HG02623 (cell line): Measurements from ENCODE around the gene SLC6A12.
A peak's percentile ranks its signal among the peaks of the same experiment; 100 is the strongest.
"Not testable (repeated sequence)": the region's sequence is repeated elsewhere in the genome, so short reads cannot be mapped to it uniquely, and the experiment has no call there.

Source experiments
- ATAC-seq: cut with Tn5 transposase; IDR thresholded peaks from one replicate; pipeline ENCODE4 v1.9.1; 2021; ENCODE audit warnings: moderate library complexity; ENCODE audit not compliant: unreplicated experiment

Gene SLC6A12

GRCh38 chr12:235967-236366, 22.0 kb upstream of the SLC6A12 start:
- ATAC-seq, result not testable (repeated sequence)

DNA sequence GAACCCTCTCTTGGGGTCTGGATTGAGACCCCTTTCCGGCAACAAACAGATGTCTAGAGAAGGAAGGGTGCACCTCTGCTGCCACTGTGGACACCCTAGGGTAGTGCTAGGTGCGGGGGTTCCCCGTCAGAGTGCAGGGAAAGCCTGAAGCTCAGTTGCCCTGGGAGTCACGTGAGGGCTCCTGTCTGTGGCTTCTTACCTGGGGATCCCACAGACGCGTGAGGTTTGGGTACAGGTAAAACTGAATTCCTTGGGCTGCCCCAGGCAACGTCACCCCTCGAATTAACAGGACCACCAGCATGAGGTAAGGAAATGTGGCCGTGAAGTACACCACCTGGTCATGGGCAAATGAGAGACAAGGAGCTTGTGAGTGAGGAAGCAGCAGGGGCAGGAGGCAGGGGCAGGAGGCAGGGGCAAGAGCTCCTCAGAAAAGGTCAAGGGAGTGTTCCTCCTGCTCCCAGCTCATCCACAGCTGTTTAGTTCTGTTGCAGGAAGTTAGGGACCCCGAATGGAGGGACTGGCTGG, 21.0 kb upstream of the SLC6A12 start:
- no peak for ATAC-seq

- ATAC-seq, result no peak
Measured at GRCh38 chr12:234019-234418, 20.1 kb upstream of the SLC6A12 start.

DNA sequence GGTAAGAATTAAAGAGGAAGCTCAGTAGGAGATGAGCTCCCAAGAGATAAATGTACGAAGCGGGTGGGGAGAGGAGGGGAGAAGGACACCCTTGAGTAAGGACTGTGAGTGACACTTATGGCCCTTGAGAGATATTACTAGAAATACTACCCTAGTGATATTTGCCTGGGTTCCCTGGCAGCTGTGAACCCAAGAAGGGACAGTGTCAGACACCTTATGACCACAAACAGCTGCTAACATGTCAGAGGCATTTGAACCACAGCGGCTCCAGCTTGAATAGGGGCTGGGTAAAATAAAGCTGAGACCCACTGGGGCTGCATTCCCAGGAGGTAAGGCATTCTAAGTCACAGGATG, 19.6 kb upstream of the SLC6A12 start:
- ATAC-seq, result no peak

DNA sequence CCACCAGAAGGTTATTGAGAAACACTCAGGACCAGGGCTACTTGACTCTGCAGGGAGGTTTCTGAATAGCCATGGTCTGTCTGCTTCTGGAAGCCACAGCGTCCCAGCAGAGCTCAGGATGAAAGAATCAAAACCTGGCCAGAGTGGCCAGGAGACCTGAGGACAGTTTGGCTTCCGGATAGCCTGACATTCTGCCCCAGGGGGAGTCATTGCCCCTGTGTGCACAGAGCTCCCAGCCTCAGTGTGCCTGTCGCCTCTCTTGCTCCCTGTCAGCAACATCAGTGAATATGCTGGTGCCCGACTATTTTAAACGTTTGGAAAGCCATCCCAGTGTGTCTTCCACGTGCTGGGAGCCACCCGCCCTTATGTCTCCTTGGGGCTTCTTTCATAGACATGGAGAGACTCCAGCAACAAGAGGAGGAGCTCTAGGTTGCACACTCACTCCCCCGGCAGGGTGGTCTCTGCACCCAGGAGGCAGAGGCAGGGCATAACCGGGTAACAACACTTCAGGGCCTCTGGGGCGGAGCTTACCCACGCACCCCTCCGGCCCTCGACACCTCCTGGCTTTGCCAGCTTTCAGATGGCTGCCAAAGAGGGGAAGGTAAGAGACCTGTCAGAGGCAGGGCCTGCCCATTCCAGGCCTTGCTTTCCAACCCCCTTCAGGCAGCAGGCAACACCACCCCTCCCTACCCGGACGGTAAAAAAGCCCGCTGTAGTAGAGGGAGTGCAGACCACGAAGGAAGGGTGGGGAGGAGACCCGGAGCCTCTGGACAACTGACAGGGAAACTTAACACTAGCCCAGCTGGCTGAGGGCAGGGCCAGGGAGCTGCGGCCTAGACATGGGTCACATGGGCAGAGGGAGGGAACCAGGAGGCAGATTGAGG, 19.0 kb upstream of the SLC6A12 start:
- ATAC-seq, result no peak

DNA sequence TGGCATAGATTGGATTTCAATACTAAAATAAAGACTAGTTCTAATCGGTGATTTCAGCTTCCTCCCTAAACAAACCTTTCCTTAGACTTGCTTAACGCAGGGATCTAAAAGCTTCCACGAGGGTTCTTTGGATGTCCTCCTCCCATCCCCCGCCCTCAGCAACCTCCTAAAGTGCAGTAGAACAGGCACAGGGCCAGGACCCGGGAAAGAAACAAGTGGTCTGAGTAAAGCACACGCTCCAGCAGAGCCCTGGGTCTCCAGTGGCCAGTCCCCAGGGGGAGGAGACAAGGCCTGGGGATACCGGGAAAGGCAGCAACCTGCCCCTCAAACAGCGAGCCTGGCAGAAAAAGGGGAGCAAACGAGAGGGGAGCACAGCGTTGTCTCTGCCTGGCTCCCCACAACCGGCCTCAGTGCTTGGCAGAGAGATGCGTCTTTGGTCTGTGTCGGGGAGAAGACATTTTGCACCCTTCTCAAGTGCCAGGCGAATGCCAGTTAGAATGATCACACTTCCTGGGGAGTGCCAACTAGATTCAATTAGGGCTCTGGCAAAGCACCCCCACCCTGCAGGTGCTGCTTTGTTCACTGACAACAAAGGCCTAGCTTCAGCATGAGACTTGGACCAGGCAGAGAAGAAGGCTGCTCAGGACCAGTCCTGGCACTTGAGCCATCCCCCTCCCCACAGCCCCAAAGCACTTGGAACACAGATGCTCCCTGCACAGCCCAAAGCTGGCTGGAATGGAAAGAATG, 17.1 kb upstream of the SLC6A12 start:
- ATAC-seq, result no peak

DNA sequence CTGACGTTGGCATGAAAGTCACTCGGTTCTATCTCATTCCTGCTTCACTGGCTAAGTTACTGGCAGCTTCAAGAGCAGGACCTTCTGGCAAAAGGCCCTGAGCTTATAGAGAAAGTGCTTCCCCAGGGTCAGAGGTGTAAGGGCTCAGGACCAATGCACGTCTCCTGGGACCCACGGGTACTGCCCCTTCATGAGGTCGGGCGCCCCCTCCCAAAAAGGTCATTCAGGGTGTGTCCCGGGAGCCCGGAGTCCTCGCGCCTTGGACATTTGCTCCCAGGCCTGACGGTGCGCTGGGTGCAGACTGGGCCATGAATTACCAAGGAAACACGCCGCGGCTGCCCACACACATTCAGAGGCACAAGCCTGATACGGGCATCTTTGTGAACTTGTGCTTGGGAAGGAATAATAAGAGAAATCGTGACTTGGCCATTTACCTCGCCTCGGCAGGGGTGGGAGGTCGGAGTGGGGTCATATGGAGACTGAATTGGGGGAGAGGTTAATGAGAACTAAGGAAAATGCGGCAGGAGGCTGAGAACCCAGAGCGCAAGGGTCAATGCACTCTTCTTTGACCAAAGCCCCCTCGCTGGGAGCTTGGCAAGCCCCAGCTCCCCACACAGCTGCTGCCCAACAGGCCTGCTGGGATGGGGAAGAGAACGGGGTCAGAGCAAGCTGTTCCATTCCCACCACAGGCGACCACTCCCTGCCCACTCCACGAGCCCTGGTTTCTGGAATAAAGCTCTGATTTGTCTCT, 15.7 kb upstream of the SLC6A12 start:
- no peak for ATAC-seq

DNA sequence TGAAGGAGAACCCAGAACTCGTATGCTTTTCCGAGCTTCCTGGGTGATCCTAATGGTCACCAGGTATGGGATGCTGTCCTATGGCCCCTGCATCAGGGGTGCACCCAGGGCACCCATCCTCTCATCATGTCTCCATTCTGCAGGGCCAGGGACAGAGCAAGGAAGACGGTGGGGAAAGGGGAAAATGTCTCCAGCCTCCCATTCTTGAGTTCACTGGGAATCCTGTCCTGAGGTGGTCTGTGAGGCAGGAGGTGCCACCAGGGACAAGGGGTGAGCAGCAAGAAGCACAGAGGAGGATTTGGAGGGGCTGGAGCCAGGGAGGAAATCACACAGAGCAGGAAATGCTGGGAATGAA, 14.9 kb upstream of the SLC6A12 start:
- no peak for ATAC-seq

- ATAC-seq, result no peak
Measured at GRCh38 chr12:227923-228845, 14.2 kb upstream of the SLC6A12 start.

DNA sequence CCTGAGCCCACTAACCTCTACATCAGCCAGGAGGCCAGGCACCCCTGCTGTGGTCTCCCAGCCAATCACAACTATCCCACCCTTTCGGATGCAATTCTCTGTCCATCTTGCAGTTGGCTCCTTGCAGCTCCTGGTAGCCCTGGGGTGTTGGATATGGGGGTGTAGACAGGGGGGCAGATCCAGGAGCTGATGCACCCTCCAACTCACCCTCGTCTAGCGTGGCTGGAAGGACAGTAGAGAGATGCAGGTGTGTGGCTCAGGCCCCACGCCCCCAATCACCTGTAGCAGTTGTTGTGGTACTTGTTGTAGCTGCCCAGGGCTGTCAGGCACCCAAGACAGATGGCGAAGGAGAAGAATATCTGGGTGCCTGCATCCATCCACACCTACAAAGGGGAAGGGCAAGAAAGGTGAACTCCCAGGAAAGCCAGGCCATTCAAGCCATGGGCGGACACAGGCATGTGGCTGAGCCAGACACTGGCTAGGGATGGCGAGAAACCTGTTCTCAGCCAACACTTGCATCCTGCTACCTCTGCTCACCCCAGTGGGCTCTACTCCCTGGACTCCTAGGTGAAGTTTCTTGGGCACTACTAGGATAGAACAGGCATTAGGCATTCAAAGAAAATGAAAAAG, 13.4 kb upstream of the SLC6A12 start:
- ATAC-seq, result no peak

- ATAC-seq, result no peak
Measured at GRCh38 chr12:226401-226800, 12.4 kb upstream of the SLC6A12 start.

DNA sequence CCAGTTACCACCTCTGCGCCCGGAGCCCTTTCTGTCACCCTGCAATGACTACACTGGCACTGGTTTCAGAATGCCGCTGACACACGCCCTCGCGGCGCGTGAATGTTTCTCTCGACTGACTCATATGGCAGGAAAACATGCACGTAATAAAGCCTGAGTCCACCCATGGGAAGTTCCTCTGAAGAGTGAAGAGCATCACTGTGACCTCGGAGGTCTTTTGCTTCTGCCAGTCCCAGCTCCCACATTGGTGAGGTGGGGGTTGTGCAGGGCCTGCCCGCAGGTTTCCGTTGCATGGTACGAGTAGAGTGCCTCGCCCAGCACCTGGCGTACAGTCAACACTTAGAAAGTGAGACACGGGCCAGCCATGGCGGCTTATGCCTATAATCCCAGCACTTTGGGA, 11.1 kb upstream of the SLC6A12 start:
- ATAC-seq, result no peak

GRCh38 chr12:224330-224729, 10.4 kb upstream of the SLC6A12 start:
- no peak for ATAC-seq

- ATAC-seq, result no peak
Measured at GRCh38 chr12:223841-224240, 9.9 kb upstream of the SLC6A12 start.

DNA sequence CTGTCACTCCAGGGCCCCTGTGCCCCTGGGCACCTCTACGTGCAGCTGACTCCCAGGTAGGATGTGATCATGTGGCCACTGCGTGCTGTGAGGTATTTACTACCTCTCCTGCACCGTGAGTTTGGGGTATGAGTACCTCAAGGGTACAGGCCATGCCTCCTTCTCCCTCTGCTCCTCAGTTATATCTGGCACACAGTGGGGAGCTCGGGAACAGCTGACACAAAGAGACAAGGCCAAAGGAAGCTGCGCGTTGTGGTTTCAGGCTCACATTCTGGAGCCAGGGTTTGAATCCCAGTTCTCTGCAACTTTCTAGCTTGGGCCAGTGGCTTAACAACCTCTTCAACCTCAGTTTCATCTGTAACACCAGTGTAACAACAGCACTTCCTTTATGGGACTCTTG, 7.8 kb upstream of the SLC6A12 start:
- ATAC-seq, result no peak

DNA sequence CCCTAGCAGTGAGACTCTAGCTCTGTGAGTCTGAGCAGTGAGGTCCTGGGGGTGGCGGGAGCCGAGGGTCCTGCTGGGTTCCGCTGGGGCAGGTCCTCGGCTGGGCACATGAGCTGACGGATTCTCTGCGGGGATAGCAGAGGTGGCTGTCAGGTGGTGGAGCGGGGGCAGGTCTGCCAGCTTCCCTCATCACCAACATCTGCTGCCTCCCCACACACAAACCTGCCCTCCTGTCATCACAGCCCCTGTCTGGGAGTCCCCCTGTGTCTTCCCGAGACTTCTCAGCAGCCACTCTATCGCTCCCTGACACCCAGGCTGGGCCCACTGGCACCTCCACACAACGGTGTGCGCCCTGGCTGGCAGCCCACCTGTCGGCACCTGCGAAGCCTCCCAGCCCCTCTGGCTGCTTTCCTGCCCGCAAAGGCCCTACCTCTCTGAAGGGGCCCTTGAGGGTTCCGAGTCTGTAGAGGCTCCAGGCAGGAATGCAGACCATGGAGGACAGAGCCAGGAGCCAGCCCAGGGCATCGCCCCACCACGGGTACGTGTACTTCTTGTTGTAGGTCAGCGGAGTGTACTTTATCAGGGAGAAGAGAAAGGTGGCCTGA, 7.1 kb upstream of the SLC6A12 start:
- no peak for ATAC-seq

GRCh38 chr12:220491-220890, 6.5 kb upstream of the SLC6A12 start:
- ATAC-seq, result no peak

- peak; percentile 45 for ATAC-seq
Measured at GRCh38 chr12:219891-220352, 6.0 kb upstream of the SLC6A12 start.
